Erythroblast (primary cell): ENCODE results near the gene ZFHX3.

Experiments
- GATA1 ChIP-seq: IDR thresholded peaks from 2 replicates; pipeline ENCODE4 v1.6.1; 2011; ENCODE audit warnings: low read depth, mild to moderate bottlenecking, control low read depth, low read length, moderate library complexity
- POLR2A ChIP-seq: IDR thresholded peaks from 2 replicates; pipeline ENCODE4 v1.6.1; 2011; ENCODE audit warnings: mild to moderate bottlenecking, low read length

DNA sequence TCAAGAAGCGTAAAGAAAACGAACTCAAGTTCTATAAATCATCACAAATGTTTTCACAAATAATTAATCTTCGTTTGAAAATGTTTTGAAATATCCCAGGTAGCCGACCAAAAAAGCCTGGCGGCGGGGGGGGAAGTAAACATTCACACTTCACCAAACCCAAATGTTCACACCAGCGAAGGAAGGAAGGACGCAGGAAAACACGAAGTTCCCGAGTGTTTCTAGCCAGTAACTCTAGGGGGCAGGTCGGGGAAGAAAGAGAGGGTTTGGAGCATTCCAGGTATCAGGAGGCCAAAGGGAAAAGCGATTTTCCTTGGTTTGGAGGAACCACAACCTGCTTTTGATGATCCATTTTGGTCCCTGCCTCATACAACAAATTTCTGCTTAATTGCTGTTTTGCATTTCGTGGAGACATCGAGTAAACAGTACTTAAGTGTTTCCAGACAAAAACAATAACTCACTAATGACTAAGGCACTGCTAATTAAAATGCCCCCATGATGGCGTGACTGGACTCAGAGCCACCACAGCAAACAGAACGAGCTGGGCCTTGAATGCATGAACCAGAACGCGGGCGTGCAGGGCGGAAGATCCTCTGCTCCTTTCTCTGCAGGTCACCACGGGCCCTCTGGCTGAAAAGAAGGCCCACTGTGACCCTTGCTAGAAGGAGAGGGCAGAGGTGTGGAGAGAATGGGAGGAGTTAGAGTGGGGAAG is 16.6 kb downstream of the ZFHX3 start:
- TF ChIP-seq POLR2A (no peak), GATA1 (no peak)
